ENCODE measurements around the gene TMEM179B. TPM values are rescaled to one million over a fixed set of nuclear protein-coding genes. Genes with fewer than 3 reads are reported as not detected.

Gene TMEM179B
- total and polyA plus RNA-seq, 9 of the 15 experiments (the other 6 are each of a cell fraction or from before 2014, with no cell fraction given) = 27.7 to 105 (median 37.0) TPM

DNA sequence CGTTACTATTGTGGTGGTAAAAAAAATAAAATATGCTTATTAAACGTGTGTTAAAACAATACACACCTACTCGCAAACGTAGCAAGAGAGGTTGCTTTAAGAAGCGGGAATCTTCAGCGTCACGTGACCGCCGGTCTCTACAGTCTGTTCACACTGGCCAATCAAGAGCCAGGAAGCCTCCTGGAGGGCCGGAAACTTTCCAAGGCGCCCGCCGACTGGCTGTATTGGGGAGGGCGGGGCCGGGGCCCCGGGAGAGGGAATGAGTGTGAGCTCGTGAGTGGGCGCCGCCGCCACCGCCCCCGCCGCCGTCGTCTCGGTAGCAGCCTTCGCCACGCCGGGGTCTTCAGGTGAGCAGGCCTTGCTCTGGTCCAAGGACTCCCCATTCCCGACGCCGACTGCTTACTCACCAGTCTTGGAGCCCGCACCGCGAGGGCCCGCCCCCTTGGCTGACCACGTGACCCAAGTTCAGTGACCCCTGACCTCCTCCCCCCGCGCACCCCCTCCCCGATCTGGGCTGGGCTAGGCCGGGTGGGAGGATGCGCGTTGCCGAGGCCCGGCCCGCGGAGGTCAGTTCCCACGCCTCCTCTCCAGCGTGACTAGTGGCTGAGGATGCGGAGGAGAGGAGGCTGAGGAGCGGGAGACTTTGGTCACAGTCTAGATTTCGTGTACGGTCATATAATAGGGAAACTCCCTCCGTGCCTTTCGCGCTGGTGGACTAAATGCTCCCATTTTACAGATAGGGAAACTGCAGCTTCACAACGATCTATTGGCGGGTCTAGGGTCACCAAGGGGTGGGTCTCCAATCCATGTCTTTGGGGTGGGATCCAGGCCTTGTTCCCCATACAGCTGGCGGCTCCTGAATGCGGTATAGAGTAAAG lies 15.8 kb upstream of the TMEM179B start, which contains the start of gene TAF6L (continued):
- TF ChIP-seq, protein P1, sequence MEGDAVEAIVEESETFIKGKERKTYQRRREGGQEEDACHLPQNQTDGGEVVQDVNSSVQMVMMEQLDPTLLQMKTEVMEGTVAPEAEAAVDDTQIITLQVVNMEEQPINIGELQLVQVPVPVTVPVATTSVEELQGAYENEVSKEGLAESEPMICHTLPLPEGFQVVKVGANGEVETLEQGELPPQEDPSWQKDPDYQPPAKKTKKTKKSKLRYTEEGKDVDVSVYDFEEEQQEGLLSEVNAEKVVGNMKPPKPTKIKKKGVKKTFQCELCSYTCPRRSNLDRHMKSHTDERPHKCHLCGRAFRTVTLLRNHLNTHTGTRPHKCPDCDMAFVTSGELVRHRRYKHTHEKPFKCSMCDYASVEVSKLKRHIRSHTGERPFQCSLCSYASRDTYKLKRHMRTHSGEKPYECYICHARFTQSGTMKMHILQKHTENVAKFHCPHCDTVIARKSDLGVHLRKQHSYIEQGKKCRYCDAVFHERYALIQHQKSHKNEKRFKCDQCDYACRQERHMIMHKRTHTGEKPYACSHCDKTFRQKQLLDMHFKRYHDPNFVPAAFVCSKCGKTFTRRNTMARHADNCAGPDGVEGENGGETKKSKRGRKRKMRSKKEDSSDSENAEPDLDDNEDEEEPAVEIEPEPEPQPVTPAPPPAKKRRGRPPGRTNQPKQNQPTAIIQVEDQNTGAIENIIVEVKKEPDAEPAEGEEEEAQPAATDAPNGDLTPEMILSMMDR (IDR thresholded peaks at IDR 0.05 in 2 of 3, conservative IDR thresholded peaks at IDR 0.05 in 1 of 3; ENCODE audit: insufficient read depth in 2 of 3, low read depth in 1 of 3, low read length in 3 of 3) = no peak; a peak in 1 of 6 replicates
- no peak for TF ChIP-seq ZNF282 (CRISPR knock-in tag; IDR thresholded peaks at IDR 0.05)
- no peak for TF ChIP-seq ZNF644 (tag; IDR thresholded peaks at IDR 0.05; ENCODE audit: low read depth)
- TF ChIP-seq ZNF707 (CRISPR knock-in tag; conservative IDR thresholded peaks at IDR 0.05) = no peak
- no peak for TF ChIP-seq ZNF77 (CRISPR knock-in tag; IDR thresholded peaks at IDR 0.05)
- TF ChIP-seq, protein P2, sequence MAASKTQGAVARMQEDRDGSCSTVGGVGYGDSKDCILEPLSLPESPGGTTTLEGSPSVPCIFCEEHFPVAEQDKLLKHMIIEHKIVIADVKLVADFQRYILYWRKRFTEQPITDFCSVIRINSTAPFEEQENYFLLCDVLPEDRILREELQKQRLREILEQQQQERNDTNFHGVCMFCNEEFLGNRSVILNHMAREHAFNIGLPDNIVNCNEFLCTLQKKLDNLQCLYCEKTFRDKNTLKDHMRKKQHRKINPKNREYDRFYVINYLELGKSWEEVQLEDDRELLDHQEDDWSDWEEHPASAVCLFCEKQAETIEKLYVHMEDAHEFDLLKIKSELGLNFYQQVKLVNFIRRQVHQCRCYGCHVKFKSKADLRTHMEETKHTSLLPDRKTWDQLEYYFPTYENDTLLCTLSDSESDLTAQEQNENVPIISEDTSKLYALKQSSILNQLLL (CRISPR knock-in tag; IDR thresholded peaks at IDR 0.05; ENCODE audit: borderline replicate concordance) = no peak
- TF ChIP-seq THRAP3 (IDR thresholded peaks at IDR 0.05; ENCODE audit: borderline replicate concordance) = no peak
- TF ChIP-seq ZBED1 (IDR thresholded peaks at IDR 0.05) = no peak
- TF ChIP-seq, protein P3, sequence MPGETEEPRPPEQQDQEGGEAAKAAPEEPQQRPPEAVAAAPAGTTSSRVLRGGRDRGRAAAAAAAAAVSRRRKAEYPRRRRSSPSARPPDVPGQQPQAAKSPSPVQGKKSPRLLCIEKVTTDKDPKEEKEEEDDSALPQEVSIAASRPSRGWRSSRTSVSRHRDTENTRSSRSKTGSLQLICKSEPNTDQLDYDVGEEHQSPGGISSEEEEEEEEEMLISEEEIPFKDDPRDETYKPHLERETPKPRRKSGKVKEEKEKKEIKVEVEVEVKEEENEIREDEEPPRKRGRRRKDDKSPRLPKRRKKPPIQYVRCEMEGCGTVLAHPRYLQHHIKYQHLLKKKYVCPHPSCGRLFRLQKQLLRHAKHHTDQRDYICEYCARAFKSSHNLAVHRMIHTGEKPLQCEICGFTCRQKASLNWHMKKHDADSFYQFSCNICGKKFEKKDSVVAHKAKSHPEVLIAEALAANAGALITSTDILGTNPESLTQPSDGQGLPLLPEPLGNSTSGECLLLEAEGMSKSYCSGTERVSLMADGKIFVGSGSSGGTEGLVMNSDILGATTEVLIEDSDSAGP (CRISPR knock-in tag; IDR thresholded peaks at IDR 0.05) = peak; percentile 90
- TF ChIP-seq, protein P4, sequence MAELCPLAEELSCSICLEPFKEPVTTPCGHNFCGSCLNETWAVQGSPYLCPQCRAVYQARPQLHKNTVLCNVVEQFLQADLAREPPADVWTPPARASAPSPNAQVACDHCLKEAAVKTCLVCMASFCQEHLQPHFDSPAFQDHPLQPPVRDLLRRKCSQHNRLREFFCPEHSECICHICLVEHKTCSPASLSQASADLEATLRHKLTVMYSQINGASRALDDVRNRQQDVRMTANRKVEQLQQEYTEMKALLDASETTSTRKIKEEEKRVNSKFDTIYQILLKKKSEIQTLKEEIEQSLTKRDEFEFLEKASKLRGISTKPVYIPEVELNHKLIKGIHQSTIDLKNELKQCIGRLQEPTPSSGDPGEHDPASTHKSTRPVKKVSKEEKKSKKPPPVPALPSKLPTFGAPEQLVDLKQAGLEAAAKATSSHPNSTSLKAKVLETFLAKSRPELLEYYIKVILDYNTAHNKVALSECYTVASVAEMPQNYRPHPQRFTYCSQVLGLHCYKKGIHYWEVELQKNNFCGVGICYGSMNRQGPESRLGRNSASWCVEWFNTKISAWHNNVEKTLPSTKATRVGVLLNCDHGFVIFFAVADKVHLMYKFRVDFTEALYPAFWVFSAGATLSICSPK (IDR thresholded peaks at IDR 0.05; ENCODE audit: borderline replicate concordance) = no peak
- TF ChIP-seq, protein P5, sequence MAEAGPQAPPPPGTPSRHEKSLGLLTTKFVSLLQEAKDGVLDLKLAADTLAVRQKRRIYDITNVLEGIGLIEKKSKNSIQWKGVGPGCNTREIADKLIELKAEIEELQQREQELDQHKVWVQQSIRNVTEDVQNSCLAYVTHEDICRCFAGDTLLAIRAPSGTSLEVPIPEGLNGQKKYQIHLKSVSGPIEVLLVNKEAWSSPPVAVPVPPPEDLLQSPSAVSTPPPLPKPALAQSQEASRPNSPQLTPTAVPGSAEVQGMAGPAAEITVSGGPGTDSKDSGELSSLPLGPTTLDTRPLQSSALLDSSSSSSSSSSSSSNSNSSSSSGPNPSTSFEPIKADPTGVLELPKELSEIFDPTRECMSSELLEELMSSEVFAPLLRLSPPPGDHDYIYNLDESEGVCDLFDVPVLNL (CRISPR knock-in tag; IDR thresholded peaks at IDR 0.05; ENCODE audit: low read depth) = no peak
- no peak for TF ChIP-seq ZNF24 (IDR thresholded peaks at IDR 0.05)
- TF ChIP-seq ZNF436 (CRISPR knock-in tag; IDR thresholded peaks at IDR 0.05) = no peak
- TF ChIP-seq GABPA (tag; conservative IDR thresholded peaks at IDR 0.05; ENCODE audit: low read depth) = peak; percentile 61; the same call in 1 of the 2 replicates
- no peak for TF ChIP-seq PCBP2 (IDR thresholded peaks at IDR 0.05; ENCODE audit: low read depth, low read length, poor library complexity, severe bottlenecking)
- no peak for TF ChIP-seq ZNF583 (CRISPR knock-in tag; IDR thresholded peaks at IDR 0.05)
- no peak for TF ChIP-seq DIDO1 (tag; IDR thresholded peaks at IDR 0.05; ENCODE audit: low read depth)
- TF ChIP-seq PTBP1 (IDR thresholded peaks at IDR 0.05; ENCODE audit: low read depth, low read length) = peak; percentile 91; the same call in 1 of the 2 replicates
- peak in 1 of 2 experiments; percentile 91; a peak in 2 of 4 replicates for TF ChIP-seq HDAC1 (IDR thresholded peaks at IDR 0.05)
- TF ChIP-seq PHB2 (IDR thresholded peaks at IDR 0.05; ENCODE audit: low read depth) = no peak
- peak; percentile 86 for TF ChIP-seq POLR2A (conservative IDR thresholded peaks at IDR 0.05)
- no peak for TF ChIP-seq MCM2 (IDR thresholded peaks at IDR 0.05; ENCODE audit: low read depth)
